Astrocyte (in vitro differentiated cells and primary cell): ENCODE data around the gene TBCA.

ENCODE experiments used
- EZH2 ChIP-seq: IDR thresholded peaks from 2 replicates; pipeline ENCODE4 v1.6.1; 2012; ENCODE audit warnings: mild to moderate bottlenecking, low read length, inconsistent platforms; ENCODE audit not compliant: insufficient read depth
- TF ChIP-seq, protein P1 (sequence below): IDR thresholded peaks from 2 replicates; pipeline ENCODE4 v1.5.1; 2011; ENCODE audit warnings: low read depth, mild to moderate bottlenecking, inconsistent platforms, low read length, moderate library complexity; ENCODE audit not compliant: insufficient read depth

DNA sequence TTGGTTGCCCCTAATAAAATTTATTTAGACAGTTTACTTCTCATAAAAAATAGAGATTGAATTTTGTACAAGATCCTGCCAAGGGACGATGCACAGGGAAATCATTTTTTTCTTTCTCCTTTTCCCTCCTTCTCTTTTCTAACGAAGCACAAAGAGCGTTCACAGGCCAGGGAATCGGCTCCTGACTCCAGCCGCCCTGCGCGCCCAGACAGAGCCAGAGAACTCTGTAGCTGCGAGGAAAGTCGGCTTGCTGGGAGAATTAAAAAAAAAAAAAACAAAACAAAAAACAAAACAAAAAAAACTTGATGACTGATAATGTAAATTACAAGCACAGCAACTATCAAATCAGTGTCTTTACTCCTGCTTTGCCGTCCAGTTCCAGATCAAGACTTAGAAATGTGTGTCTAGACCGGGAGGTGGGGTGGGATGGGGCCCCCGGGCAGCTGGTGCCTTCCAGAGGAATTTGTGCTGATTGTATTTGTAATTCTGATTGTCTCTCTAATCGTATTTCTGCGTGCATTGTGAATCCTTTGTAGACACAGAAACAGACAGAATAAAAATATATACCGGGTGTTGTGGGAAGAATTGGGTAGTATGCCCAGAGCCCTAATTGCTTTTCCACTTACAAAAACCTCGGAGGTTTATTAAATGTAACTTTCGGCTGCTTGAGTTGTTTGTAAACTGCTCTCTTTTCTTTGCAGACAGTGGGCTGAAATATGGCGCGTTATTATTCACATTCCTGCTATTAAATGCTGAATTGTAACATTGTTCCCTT is 134.0 kb downstream of the TBCA start:
- TF ChIP-seq, protein P1, sequence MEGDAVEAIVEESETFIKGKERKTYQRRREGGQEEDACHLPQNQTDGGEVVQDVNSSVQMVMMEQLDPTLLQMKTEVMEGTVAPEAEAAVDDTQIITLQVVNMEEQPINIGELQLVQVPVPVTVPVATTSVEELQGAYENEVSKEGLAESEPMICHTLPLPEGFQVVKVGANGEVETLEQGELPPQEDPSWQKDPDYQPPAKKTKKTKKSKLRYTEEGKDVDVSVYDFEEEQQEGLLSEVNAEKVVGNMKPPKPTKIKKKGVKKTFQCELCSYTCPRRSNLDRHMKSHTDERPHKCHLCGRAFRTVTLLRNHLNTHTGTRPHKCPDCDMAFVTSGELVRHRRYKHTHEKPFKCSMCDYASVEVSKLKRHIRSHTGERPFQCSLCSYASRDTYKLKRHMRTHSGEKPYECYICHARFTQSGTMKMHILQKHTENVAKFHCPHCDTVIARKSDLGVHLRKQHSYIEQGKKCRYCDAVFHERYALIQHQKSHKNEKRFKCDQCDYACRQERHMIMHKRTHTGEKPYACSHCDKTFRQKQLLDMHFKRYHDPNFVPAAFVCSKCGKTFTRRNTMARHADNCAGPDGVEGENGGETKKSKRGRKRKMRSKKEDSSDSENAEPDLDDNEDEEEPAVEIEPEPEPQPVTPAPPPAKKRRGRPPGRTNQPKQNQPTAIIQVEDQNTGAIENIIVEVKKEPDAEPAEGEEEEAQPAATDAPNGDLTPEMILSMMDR = no peak
- TF ChIP-seq EZH2 = no peak
